ENCODE measurements around the gene UQCR10.

The UQCR10 gene

GRCh38 chr22:29765905-29766631 is 1.1 kb upstream of the UQCR10 start:
- peak; percentile 12 for DNase-seq

GRCh38 chr22:29766632-29767170 is 468 bp upstream of the UQCR10 start, which contains the start of gene ZMAT5:
Gene ZMAT5 (minus strand): TSS chr22:29767007. CDS start chr22:29748544, 18,463 bp downstream.
- DNase-seq = peak; percentile 94

GRCh38 chr22:29768052-29768693 is 1.0 kb downstream of the UQCR10 start:
- DNase-seq = no peak

- DNase-seq = no peak
Observed at GRCh38 chr22:29769723-29770321, 2.7 kb downstream of the UQCR10 start.

- DNase-seq = no peak
Observed at GRCh38 chr22:29772170-29772641, 5.0 kb downstream of the UQCR10 start.

- no peak for DNase-seq
Observed at GRCh38 chr22:29773233-29773632, 6.1 kb downstream of the UQCR10 start.

GRCh38 chr22:29780220-29780619 is 13.1 kb downstream of the UQCR10 start:
- no peak for DNase-seq

GRCh38 chr22:29780748-29781676 is 13.8 kb downstream of the UQCR10 start:
- no peak for DNase-seq

GRCh38 chr22:29782061-29782845 is 15.1 kb downstream of the UQCR10 start:
- DNase-seq = no peak

- no peak for DNase-seq
Observed at GRCh38 chr22:29784451-29785361, 17.5 kb downstream of the UQCR10 start.

- no peak for DNase-seq
Observed at GRCh38 chr22:29786031-29786430, 18.9 kb downstream of the UQCR10 start.

- no peak for DNase-seq
Observed at GRCh38 chr22:29787371-29787980, 20.3 kb downstream of the UQCR10 start.

GRCh38 chr22:29788339-29789279 is 21.4 kb downstream of the UQCR10 start:
- no peak for DNase-seq

- no peak for DNase-seq
Observed at GRCh38 chr22:29790061-29790460, 22.9 kb downstream of the UQCR10 start.

- no peak for DNase-seq
Observed at GRCh38 chr22:29793396-29793795, 26.2 kb downstream of the UQCR10 start.

GRCh38 chr22:29795663-29796062 is 28.5 kb downstream of the UQCR10 start:
- DNase-seq = no peak

GRCh38 chr22:29797351-29797750 is 30.2 kb downstream of the UQCR10 start:
- DNase-seq = peak; percentile 2

- DNase-seq = no peak
Observed at GRCh38 chr22:29798318-29798717, 31.1 kb downstream of the UQCR10 start.

GRCh38 chr22:29798801-29799200 is 31.6 kb downstream of the UQCR10 start:
- DNase-seq = no peak

All from CD4-positive, alpha-beta T cell treated with Interleukin-12 subunit alpha and Interleukin-12 subunit beta, for 1 hour (primary cell).